ENCODE data around the gene MAFB. TPM values are rescaled to one million over a fixed set of nuclear protein-coding genes. Genes with fewer than 3 reads are reported as not detected.

MAFB gene
- total RNA-seq, 3 donors from 2014 or later: 3.8 to 17.9 (median 17.7) TPM

- H3K36me3 ChIP-seq (ENCODE audit: low read depth): no peaks in the 10 kb centered on the region
- H3K4me3 ChIP-seq: no peak overlapping the region
- H3K4me1 ChIP-seq (ENCODE audit: low read depth): no peaks in the 10 kb centered on the region
- TF ChIP-seq, protein P1, sequence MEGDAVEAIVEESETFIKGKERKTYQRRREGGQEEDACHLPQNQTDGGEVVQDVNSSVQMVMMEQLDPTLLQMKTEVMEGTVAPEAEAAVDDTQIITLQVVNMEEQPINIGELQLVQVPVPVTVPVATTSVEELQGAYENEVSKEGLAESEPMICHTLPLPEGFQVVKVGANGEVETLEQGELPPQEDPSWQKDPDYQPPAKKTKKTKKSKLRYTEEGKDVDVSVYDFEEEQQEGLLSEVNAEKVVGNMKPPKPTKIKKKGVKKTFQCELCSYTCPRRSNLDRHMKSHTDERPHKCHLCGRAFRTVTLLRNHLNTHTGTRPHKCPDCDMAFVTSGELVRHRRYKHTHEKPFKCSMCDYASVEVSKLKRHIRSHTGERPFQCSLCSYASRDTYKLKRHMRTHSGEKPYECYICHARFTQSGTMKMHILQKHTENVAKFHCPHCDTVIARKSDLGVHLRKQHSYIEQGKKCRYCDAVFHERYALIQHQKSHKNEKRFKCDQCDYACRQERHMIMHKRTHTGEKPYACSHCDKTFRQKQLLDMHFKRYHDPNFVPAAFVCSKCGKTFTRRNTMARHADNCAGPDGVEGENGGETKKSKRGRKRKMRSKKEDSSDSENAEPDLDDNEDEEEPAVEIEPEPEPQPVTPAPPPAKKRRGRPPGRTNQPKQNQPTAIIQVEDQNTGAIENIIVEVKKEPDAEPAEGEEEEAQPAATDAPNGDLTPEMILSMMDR (IDR thresholded peaks at IDR 0.05): no peak
- no peaks in the 10 kb centered on the region for H3K9me3 ChIP-seq
- DNase-seq (no peak), ATAC-seq (no peak)
- intact Hi-C loops (cut with DNase I, micrococcal nuclease): no loop called here
These were observed 35.5 kb upstream of the MAFB start for GRCh38 chr20:40724566-40724965.

DNA sequence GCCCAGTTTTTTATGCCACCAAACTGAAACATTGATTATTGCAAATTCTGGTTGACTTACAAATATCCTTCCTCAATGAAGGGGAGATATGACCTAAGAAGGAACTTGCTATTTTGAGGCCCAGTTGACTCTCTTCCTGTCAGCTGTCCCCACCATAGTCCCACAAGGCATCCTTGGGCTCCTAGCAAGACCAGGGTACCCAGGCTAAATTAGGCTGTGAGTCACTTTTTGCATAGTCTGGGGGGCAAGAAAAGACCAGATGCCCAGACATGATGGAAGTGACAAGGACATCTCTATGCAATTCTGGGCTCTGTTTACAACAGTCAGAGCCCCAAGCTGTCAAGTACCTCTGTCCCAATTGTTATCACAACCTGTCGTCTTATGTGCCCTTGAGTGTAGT lies 31.8 kb upstream of the MAFB start:
- TF ChIP-seq, protein P1 (IDR thresholded peaks at IDR 0.05): no peak
- intact Hi-C loops (cut with DNase I, micrococcal nuclease): no loop called here
- Histone ChIP-seq H3K4me3 (no peak overlapping the region), H3K4me1 (ENCODE audit: low read depth) (no peaks in the 10 kb centered on the region), H3K9me3 (no peaks in the 10 kb centered on the region), H3K36me3 (ENCODE audit: low read depth) (no peaks in the 10 kb centered on the region)
- DNase-seq: no peak
- ATAC-seq: no peak

DNA sequence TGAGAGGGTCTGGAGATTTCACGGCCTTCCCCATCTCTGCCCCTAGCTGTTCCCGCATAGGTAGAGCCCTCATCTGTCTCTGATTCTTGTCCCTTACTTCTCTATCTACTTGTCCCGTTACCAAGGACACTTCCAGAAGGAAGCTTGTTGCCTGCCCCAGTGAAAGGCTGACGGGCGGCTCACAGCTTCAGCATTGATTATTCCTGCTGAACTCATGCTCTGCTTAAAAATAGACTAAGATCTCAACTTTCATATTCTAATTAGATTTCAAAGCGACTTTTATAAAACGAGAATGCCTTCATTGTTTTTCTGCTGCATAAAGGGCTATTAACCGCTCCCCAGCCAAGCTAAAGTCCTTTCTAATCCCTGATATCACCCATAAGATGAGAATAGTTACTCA lies 31.1 kb upstream of the MAFB start:
- DNase-seq (no peak), ATAC-seq (no peak)
- Histone ChIP-seq H3K4me1 (ENCODE audit: low read depth) (no peaks in the 10 kb centered on the region), H3K9me3 (no peaks in the 10 kb centered on the region), H3K36me3 (ENCODE audit: low read depth) (no peaks in the 10 kb centered on the region), H3K4me3 (no peak overlapping the region)
- TF ChIP-seq, protein P1 (IDR thresholded peaks at IDR 0.05): no peak
- intact Hi-C loops (cut with DNase I, micrococcal nuclease): no loop called here

DNA sequence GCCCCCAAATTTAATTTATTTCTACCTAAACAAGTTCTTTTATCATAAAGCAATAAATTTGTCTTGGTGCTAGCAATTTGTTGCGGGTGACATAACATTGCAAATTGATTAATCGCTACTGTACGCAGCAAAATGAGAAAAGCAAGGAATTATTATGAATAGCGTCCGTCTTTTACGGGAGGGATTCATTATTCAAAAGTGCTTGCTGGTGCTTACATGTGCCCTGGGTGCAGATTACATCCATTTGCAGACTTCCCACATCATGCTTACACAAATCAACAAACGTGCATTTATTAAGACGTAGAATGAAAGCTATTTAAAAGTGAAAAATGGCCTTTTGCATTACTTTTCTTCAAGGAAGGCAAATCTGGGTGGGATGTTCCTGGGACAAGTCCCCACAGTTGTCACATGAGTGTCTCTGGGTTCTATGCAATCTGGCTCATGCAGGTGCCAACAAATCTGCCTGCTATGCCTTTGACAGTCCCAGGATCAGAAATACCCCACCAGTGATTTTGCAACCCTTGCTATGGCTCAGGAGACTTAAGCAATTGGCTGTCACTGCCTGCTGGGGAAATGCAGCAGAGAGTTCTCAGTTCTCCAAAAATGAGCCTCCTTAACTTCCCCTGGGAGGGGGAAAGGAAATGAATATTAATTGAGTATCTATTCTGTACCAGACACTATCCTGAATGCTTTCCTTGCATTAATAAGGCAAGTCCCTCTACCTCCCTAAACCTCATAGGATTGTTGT lies 30.1 kb upstream of the MAFB start:
- intact Hi-C loops (cut with DNase I, micrococcal nuclease): no loop called here

GRCh38 chr20:40718214-40718977 lies 29.4 kb upstream of the MAFB start:
- Histone ChIP-seq H3K4me3 (no peak overlapping the region), H3K4me1 (ENCODE audit: low read depth) (no peaks in the 10 kb centered on the region), H3K36me3 (ENCODE audit: low read depth) (no peaks in the 10 kb centered on the region), H3K9me3 (no peaks in the 10 kb centered on the region)
- TF ChIP-seq, protein P1 (IDR thresholded peaks at IDR 0.05): no peak
- DNase-seq: no peak
- intact Hi-C loops (cut with DNase I, micrococcal nuclease): no loop called here
- ATAC-seq: no peak

More for the DNA sequence above, 30.1 kb upstream of the MAFB start:
- H3K36me3 ChIP-seq (ENCODE audit: low read depth): no peaks in the 10 kb centered on the region
- no peak for DNase-seq
- no peaks in the 10 kb centered on the region for H3K4me1 ChIP-seq (ENCODE audit: low read depth)
- no peak for ATAC-seq
- TF ChIP-seq, protein P1 (IDR thresholded peaks at IDR 0.05): no peak
- no peaks in the 10 kb centered on the region for H3K9me3 ChIP-seq
- no peak overlapping the region for H3K4me3 ChIP-seq

All from mucosa of descending colon (tissue), 3 donors.